ENCODE results near the gene SUSD4.

- TF ChIP-seq FOSL2 (IDR thresholded peaks at IDR 0.05): no peak
- no peak for TF ChIP-seq FOSL2 (CRISPR knock-in tag; IDR thresholded peaks at IDR 0.05)
- TF ChIP-seq CTCF (IDR thresholded peaks at IDR 0.05): no peak
- TF ChIP-seq BHLHE40 (IDR thresholded peaks at IDR 0.05; ENCODE audit: low read depth, low read length): no peak
- no peak for TF ChIP-seq EP300 (IDR thresholded peaks at IDR 0.05)
- TF ChIP-seq EHMT2 (IDR thresholded peaks at IDR 0.05; ENCODE audit: low read depth): no peak
- TF ChIP-seq ZNF302 (CRISPR knock-in tag; IDR thresholded peaks at IDR 0.05): no peak
- no peak for TF ChIP-seq RFX5 (IDR thresholded peaks at IDR 0.05)
- no peak for TF ChIP-seq MAFK (IDR thresholded peaks at IDR 0.05; ENCODE audit: partially characterized antibody)
- TF ChIP-seq JUN (IDR thresholded peaks at IDR 0.05): no peak
- no peak for TF ChIP-seq MYC (IDR thresholded peaks at IDR 0.05; ENCODE audit: borderline replicate concordance, low read length)
- TF ChIP-seq POLR2A (IDR thresholded peaks at IDR 0.05; ENCODE audit: low read length): no peak
- TF ChIP-seq HMGXB4 (CRISPR knock-in tag; IDR thresholded peaks at IDR 0.05; ENCODE audit: borderline replicate concordance): no peak
Observed at GRCh38 chr1:223231581-223231980, 132.4 kb downstream of the SUSD4 start.

Measured in A549 (cell line).